Esophagus (tissue), 2 donors: ENCODE data around the gene TMEM200A. TPM values are rescaled to one million over a fixed set of nuclear protein-coding genes. Genes with fewer than 3 reads are reported as not detected.
"Not testable (repeated sequence)": the region's sequence is repeated elsewhere in the genome, so short reads cannot be mapped to it uniquely, and the experiment has no call there.

Source experiments
- H3K27ac ChIP-seq, 2 donors: one replicate each; pipeline ENCODE4 v1.5.1; 2013; ENCODE audit warnings: low read depth in 2 of 2, mild to moderate bottlenecking in 2 of 2, inconsistent platforms in 1 of 2, low read length in 1 of 2, moderate library complexity in 1 of 2
- H3K27me3 ChIP-seq, 2 donors: one replicate each; pipeline ENCODE4 v1.6.1; 2013; ENCODE audit warnings: low read length in 2 of 2, control low read depth in 1 of 2, mild to moderate bottlenecking in 1 of 2; ENCODE audit not compliant: insufficient read depth in 2 of 2, control insufficient read depth in 1 of 2
- H3K36me3 ChIP-seq, 2 donors: one replicate each; pipeline ENCODE4 v1.6.1; 2013; ENCODE audit warnings: low read length in 1 of 2; ENCODE audit not compliant: control insufficient read depth in 2 of 2, insufficient read depth in 2 of 2
- H3K4me1 ChIP-seq, 2 donors: one replicate each; pipeline ENCODE4 v1.6.1; 2013; ENCODE audit warnings: low read length in 1 of 2; ENCODE audit not compliant: control insufficient read depth in 2 of 2, insufficient read depth in 2 of 2
- H3K4me3 ChIP-seq, 2 donors: one replicate each; pipeline ENCODE4 v1.5.1; 2013; ENCODE audit warnings: low read length in 2 of 2, mild to moderate bottlenecking in 2 of 2, low read depth in 1 of 2, moderate library complexity in 1 of 2
- H3K9me3 ChIP-seq, 2 donors: one replicate each; pipeline ENCODE4 v1.6.1; 2013; ENCODE audit warnings: mild to moderate bottlenecking in 2 of 2, low read depth in 1 of 2, low read length in 1 of 2, moderate library complexity in 1 of 2; ENCODE audit not compliant: control insufficient read depth in 2 of 2, insufficient read depth in 1 of 2
- WGBS, 2 donors: extraction: QIAGEN DNeasy Blood & Tissue Kit; methylation state at CpG; one replicate each; pipeline ENCODE4 v1.1.7; 2013; 5-methylcytosine and 5-hydroxymethylcytosine counted together
- polyA plus RNA-seq, 2 donors: library from polyadenylated mRNA; stranded (reverse); fragments of 200-250 nt; gene quantifications; one replicate each; pipeline ENCODE4 v1.2.3, GENCODE V29; 2013
- donor health status: healthy with polysubstance abuse.
- donor health status: Bipolar disorder and iron deficiency.

Gene TMEM200A
- under 1 TPM; 0.10 to 0.27 TPM for polyA plus RNA-seq

- Histone ChIP-seq H3K27ac (peak within 1 kb of the TSS in 1 of 2 donors; percentile 47), H3K36me3 (no peaks in the 10 kb centered on the region), H3K4me1 (peaks cover 4 to 10% of the 10 kb centered on the region in 2 donors), H3K9me3 (no peaks in the 10 kb centered on the region), H3K4me3 (peak within 1 kb of the TSS; percentile 51 to 61), H3K27me3 (no peaks in the 10 kb centered on the region)
- 1% methylated on average over 78 to 84 of the region's 84 CpGs for WGBS, 2 donors
These were observed at the start of gene TMEM200A for GRCh38 chr6:130365166-130366106. TSS of gene TMEM200A (plus strand) at chr6:130366017. CDS start at chr6:130440423, 74,406 bp downstream.

GRCh38 chr6:130320908-130321307 lies 44.9 kb upstream of the TMEM200A start:
- WGBS, 2 donors: 88 to 92% methylated on average over 2 of the region's 2 CpGs
- Histone ChIP-seq H3K9me3 (no peaks in the 10 kb centered on the region), H3K27ac (no peak overlapping the region), H3K27me3 (no peaks in the 10 kb centered on the region), H3K4me3 (no peak overlapping the region), H3K4me1 (no peaks in the 10 kb centered on the region), H3K36me3 (no peaks in the 10 kb centered on the region)

DNA sequence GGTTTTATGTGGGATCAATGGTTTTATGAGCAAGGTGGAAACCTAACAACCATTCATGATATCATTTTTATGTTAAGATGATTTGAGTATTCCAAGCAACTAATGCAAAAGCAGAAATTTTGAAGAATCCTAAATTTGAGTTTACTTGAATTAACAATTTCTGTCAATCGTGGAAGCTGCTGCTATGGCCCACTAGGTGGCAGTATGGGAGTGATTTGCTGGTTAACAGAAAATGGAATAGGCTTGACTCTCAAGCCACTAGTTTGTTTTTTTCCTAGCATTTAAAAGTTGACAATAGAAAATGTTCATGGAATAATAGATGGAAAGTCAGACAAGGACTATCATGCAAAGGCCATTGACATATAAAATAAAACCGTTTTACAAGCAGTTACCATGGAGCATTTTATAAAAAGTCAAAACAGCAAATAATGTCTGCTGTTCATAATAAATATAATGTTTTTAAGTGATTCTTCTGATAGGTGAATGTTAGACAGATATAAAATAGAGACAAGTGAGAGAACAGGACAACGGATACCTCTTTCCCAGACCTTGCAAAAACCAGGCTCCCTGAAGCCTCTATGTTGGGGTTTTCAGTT lies 43.0 kb upstream of the TMEM200A start:
- no peaks in the 10 kb centered on the region for H3K27me3 ChIP-seq
- H3K27ac ChIP-seq: no peak overlapping the region
- WGBS, 2 donors: 9 to 10% methylated on average over 3 of the region's 3 CpGs
- no peak overlapping the region for H3K4me3 ChIP-seq
- no peaks in the 10 kb centered on the region for H3K4me1 ChIP-seq
- no peaks in the 10 kb centered on the region for H3K36me3 ChIP-seq
- no peaks in the 10 kb centered on the region for H3K9me3 ChIP-seq

DNA sequence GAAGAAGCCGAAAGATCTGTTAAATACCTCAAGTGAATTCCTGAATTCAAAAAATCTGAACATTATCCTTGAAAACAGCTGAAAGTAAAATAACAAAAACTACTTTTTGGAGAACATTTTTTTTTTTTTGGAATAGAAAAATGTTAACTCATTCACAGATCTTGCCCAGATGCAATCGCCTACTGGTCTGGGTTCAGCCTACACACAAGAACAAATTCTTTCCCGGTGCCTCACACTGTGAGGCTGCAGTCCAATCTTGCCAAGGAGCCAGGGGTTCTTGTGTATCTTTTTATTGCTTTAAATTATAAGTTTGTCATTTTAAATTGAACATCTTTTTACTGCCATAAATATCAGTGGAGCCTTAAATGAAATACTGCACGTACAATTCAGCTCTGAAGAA lies 41.2 kb upstream of the TMEM200A start:
- Histone ChIP-seq H3K4me1 (no peaks in the 10 kb centered on the region), H3K36me3 (no peaks in the 10 kb centered on the region), H3K4me3 (no peak overlapping the region), H3K9me3 (no peaks in the 10 kb centered on the region), H3K27me3 (no peaks in the 10 kb centered on the region), H3K27ac (no peak overlapping the region)
- 63 to 70% methylated on average over 4 of the region's 4 CpGs for WGBS, 2 donors

- no peaks in the 10 kb centered on the region for H3K36me3 ChIP-seq
- H3K9me3 ChIP-seq: no peaks in the 10 kb centered on the region
- no peaks in the 10 kb centered on the region for H3K4me1 ChIP-seq
- 84 to 90% methylated on average over 3 of the region's 3 CpGs for WGBS, 2 donors
- H3K27ac ChIP-seq: no peak overlapping the region
- H3K27me3 ChIP-seq: no peaks in the 10 kb centered on the region
- no peak overlapping the region for H3K4me3 ChIP-seq
These were observed 39.3 kb upstream of the TMEM200A start for GRCh38 chr6:130326496-130326895.

DNA sequence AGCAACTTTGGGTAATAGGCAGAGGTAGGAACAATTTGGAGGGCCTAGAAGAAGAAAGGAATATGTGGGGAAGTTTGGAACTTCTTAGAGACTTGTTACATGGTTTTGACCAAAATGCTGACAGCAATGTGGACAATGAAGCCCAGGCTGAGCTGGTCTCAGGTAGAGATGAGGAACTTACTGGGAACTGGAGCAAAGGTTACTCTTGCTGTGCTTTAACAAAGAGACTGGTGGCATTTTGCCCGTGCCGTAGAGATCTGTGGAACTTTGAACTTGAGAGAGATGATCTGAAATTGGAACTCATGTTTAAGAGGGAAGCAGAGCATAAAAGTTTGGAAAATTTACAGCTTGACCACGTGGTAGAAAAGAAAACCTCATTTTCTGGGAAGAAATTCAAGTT lies 28.3 kb upstream of the TMEM200A start:
- WGBS, 2 donors: 43 to 64% methylated on average over 3 of the region's 3 CpGs
- no peak overlapping the region for H3K4me3 ChIP-seq
- H3K9me3 ChIP-seq: no peaks in the 10 kb centered on the region
- no peaks in the 10 kb centered on the region for H3K36me3 ChIP-seq
- no peak overlapping the region for H3K27ac ChIP-seq
- H3K4me1 ChIP-seq: no peaks in the 10 kb centered on the region
- no peaks in the 10 kb centered on the region for H3K27me3 ChIP-seq

DNA sequence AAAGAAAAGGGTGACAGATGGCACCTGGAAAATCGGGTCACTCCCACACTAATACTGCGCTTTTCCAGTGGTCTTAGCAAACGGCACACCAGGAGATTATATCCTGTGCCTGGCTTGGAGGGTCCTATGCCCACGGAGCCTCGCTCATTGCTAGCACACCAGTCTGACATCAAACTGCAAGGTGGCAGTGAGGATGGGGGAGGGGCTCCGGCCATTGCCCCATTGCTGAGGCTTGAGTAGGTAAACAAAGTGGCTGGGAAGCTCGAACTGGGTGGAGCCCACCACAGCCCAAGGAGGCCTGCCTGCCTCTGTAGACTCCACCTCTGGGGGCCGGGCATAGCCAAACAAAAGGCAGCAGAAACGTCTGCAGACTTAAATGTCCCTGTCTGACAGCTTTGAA lies 19.5 kb upstream of the TMEM200A start:
- H3K4me1 ChIP-seq, H3K36me3 ChIP-seq, H3K9me3 ChIP-seq, H3K4me3 ChIP-seq, H3K27me3 ChIP-seq, H3K27ac ChIP-seq: not testable (repeated sequence)
- WGBS, 2 donors: 85 to 87% methylated on average over 9 of the region's 9 CpGs

DNA sequence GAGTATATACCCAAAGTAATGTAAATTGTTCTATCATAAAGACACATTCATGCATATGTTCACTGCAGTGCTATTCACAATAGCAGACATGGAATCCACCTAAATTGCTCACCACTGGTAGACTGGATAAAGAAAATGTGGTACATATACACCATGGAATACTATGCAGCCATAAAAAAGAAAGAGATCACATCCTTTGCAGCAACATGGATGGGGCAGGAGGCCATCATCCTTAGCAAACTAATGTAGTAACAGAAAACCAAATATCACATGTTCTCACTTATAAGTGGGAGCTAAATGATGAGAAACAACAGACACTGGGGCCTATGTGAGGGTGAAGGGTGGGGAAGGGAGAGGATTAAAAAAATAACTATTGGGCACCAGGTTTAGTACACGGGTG lies 11.5 kb upstream of the TMEM200A start:
- no peak overlapping the region for H3K4me3 ChIP-seq
- H3K27me3 ChIP-seq: peaks cover 0 to 4% of the 10 kb centered on the region in 2 donors
- H3K4me1 ChIP-seq: no peaks in the 10 kb centered on the region
- no peaks in the 10 kb centered on the region for H3K9me3 ChIP-seq
- WGBS, 2 donors: 78 to 84% methylated on average over 1 of the region's 1 CpG
- H3K27ac ChIP-seq: no peak overlapping the region
- H3K36me3 ChIP-seq: no peaks in the 10 kb centered on the region

DNA sequence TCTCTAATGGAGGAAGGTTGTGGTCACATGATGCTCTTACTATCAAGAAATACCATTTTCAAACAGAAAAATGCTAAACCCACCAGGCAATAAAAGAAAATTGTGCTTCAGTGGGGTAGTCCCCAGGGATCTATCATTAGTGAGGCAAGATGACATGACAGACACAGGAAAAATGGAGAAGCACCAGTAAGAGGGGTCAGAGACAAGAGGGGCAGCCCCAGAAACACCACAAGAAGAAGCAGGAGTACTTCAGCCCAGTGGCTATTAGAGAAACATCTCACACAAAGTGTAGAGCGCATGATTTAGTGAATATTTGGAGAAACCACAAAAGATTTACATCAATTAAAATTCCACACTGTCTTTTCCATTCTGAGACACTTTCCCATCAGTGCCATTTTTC lies 10.2 kb upstream of the TMEM200A start:
- no peaks in the 10 kb centered on the region for H3K4me1 ChIP-seq
- H3K27ac ChIP-seq: no peak overlapping the region
- WGBS, 2 donors: 88 to 100% methylated on average over 1 of the region's 1 CpG
- peaks cover 0 to 4% of the 10 kb centered on the region in 2 donors for H3K27me3 ChIP-seq
- H3K36me3 ChIP-seq: no peaks in the 10 kb centered on the region
- H3K4me3 ChIP-seq: no peak overlapping the region
- H3K9me3 ChIP-seq: no peaks in the 10 kb centered on the region
